Activated CD4-positive, alpha-beta T cell treated with anti-CD3 and anti-CD28 coated beads, Interleukin-2, amount 50 U/mL, for 4 hours (primary cell): Measurements from ENCODE around the gene TTC9C.
"Not testable (repeated sequence)": the region's sequence is repeated elsewhere in the genome, so short reads cannot be mapped to it uniquely, and the experiment has no call there.

Experiments
- DNase-seq, 2 experiments: peaks; one replicate each; pipeline ENCODE4 v3.0.0-alpha.2; 2020

TTC9C gene

GRCh38 chr11:62752994-62753735 lies 24.9 kb downstream of the TTC9C start:
- DNase-seq, result no peak

GRCh38 chr11:62753736-62754603 lies 25.7 kb downstream of the TTC9C start, which contains the start of gene ZBTB3:
ZBTB3 (minus strand) TSS chr11:62754160; CDS start chr11:62753664, 496 bp downstream.
- peak; percentile 95 to 97 for DNase-seq

GRCh38 chr11:62755086-62755615 lies 26.9 kb downstream of the TTC9C start:
- no peak for DNase-seq

- no peak for DNase-seq
Observed at GRCh38 chr11:62757846-62758788, 29.8 kb downstream of the TTC9C start.

GRCh38 chr11:62760867-62761227 lies 32.6 kb downstream of the TTC9C start:
- not testable (repeated sequence) for DNase-seq

GRCh38 chr11:62770778-62771143 lies 42.5 kb downstream of the TTC9C start:
- no peak for DNase-seq

- DNase-seq, result peak; percentile 90 to 92
Observed at GRCh38 chr11:62771144-62772021, 43.1 kb downstream of the TTC9C start, which contains the start of gene TAF6L. TAF6L (plus strand) TSS chr11:62771396; CDS start chr11:62775784, 4,388 bp downstream.

- no peak for DNase-seq
Observed at GRCh38 chr11:62774407-62774806, 46.1 kb downstream of the TTC9C start.

GRCh38 chr11:62775646-62776045 lies 47.4 kb downstream of the TTC9C start:
- no peak for DNase-seq

- DNase-seq, result no peak
Observed at GRCh38 chr11:62777389-62777788, 49.1 kb downstream of the TTC9C start.

GRCh38 chr11:62778441-62778840 lies 50.2 kb downstream of the TTC9C start:
- no peak for DNase-seq

- no peak for DNase-seq
Observed at GRCh38 chr11:62782753-62783152, 54.5 kb downstream of the TTC9C start.

GRCh38 chr11:62786318-62787004 lies 58.2 kb downstream of the TTC9C start:
- peak; percentile 75 to 76 for DNase-seq

GRCh38 chr11:62787005-62787759 lies 58.9 kb downstream of the TTC9C start, which contains the start of gene TMEM179B:
TMEM179B (plus strand) TSS chr11:62787402; CDS start chr11:62787432, 30 bp downstream.
- DNase-seq, result peak; percentile 97
